Neural progenitor cell (in vitro differentiated cells): ENCODE measurements around the gene SPTAN1. TPM values are rescaled to one million over a fixed set of nuclear protein-coding genes. Genes with fewer than 3 reads are reported as not detected.
"Not testable (repeated sequence)": the region's sequence is repeated elsewhere in the genome, so short reads cannot be mapped to it uniquely, and the experiment has no call there.

Source experiments
- DNase-seq: peaks from one replicate; pipeline ENCODE4 v3.0.0-alpha.2; 2016; ENCODE audit warnings: low spot score
- H2AFZ ChIP-seq: fragments of 200-600 bp; sonication (generic); replicated peaks from 2 replicates; pipeline ENCODE4 v1.6.1; 2016; ENCODE audit warnings: antibody characterized with exemption
- H3F3A ChIP-seq: fragments of 200-600 bp; sonication (generic); 2 replicates; pipeline ENCODE4 v1.6.1; 2016; ENCODE audit warnings: antibody characterized with exemption, low read depth
- H3K27ac ChIP-seq: fragments of 200-600 bp; sonication (generic); 2 replicates; pipeline ENCODE4 v1.5.1; 2016; ENCODE audit warnings: mild to moderate bottlenecking
- H3K27me3 ChIP-seq: fragments of 200-600 bp; sonication (generic); 2 replicates; pipeline ENCODE4 v1.6.1; 2016; ENCODE audit warnings: mild to moderate bottlenecking, moderate library complexity
- H3K36me3 ChIP-seq: fragments of 200-600 bp; sonication (generic); 2 replicates; pipeline ENCODE4 v1.5.1; 2016
- H3K4me1 ChIP-seq: fragments of 200-600 bp; sonication (generic); 2 replicates; pipeline ENCODE4 v1.6.1; 2016; ENCODE audit warnings: mixed run types
- H3K4me2 ChIP-seq: fragments of 200-600 bp; sonication (generic); 2 replicates; pipeline ENCODE4 v1.6.1; 2016
- H3K4me3 ChIP-seq: fragments of 200-600 bp; sonication (generic); 2 replicates; pipeline ENCODE4 v1.5.1; 2016
- H3K79me2 ChIP-seq: fragments of 200-600 bp; sonication (generic); 2 replicates; pipeline ENCODE4 v1.6.1; 2016; ENCODE audit warnings: low read depth
- H3K9ac ChIP-seq: fragments of 200-600 bp; sonication (generic); 2 replicates; pipeline ENCODE4 v1.6.1; 2016
- H3K9me3 ChIP-seq: fragments of 200-600 bp; sonication (generic); 2 replicates; pipeline ENCODE4 v1.5.1; 2016; ENCODE audit warnings: low read depth
- H4K20me1 ChIP-seq: fragments of 200-600 bp; sonication (generic); 2 replicates; pipeline ENCODE4 v1.6.1; 2016; ENCODE audit warnings: low read depth
- H3K27ac Mint-ChIP-seq: 3 replicates; pipeline ENCODE4 v1.8.0; 2021; ENCODE audit warnings: mixed read lengths
- H3K27me3 Mint-ChIP-seq: 2 replicates; pipeline ENCODE4 v1.8.0; 2022; ENCODE audit warnings: low read depth, mild to moderate bottlenecking, inconsistent platforms, moderate library complexity, mixed read lengths; ENCODE audit not compliant: insufficient read depth
- H3K36me3 Mint-ChIP-seq: 3 replicates; pipeline ENCODE4 v1.8.0; 2021; ENCODE audit warnings: mixed read lengths
- H3K4me1 Mint-ChIP-seq: 3 replicates; pipeline ENCODE4 v1.8.0; 2021; ENCODE audit warnings: mixed read lengths
- H3K4me3 Mint-ChIP-seq: 3 replicates; pipeline ENCODE4 v1.8.0; 2021; ENCODE audit warnings: mild to moderate bottlenecking, moderate library complexity, mixed read lengths
- H3K9me3 Mint-ChIP-seq: 3 replicates; pipeline ENCODE4 v1.8.0; 2020; ENCODE audit warnings: mixed read lengths
- CTCF ChIP-seq: fragments of 200-600 bp; sonication (generic); IDR thresholded peaks from 2 replicates; pipeline ENCODE4 v1.5.1; 2017; ENCODE audit warnings: antibody characterized with exemption, mild to moderate bottlenecking
- EZH2 ChIP-seq: fragments of 200-600 bp; sonication (generic); IDR thresholded peaks from 2 replicates; pipeline ENCODE4 v1.6.1; 2017; ENCODE audit warnings: antibody characterized with exemption, mild to moderate bottlenecking, moderate library complexity
- EZH2phosphoT487 ChIP-seq: fragments of 200-600 bp; sonication (generic); IDR thresholded peaks from 2 replicates; pipeline ENCODE4 v1.6.1; 2017; ENCODE audit warnings: antibody characterized with exemption
- total RNA-seq: library from RNA; depleted of rRNA; stranded (reverse); fragments of >200 nt; gene quantifications from 2 replicates; pipeline ENCODE4 v1.2.3, GENCODE V29; 2015; ENCODE audit warnings: low replicate concordance

Gene SPTAN1
- total RNA-seq, 1 donor from 2014 or later: 112 TPM

- Mint-ChIP-seq H3K27me3 (no peaks in the 10 kb centered on the region), H3K36me3 (peaks cover 6% of the 10 kb centered on the region), H3K27ac (peak within 1 kb of the TSS; percentile 63), H3K4me3 (peak within 1 kb of the TSS; percentile 100), H3K9me3 (no peaks in the 10 kb centered on the region), H3K4me1 (peaks cover 11% of the 10 kb centered on the region)
- peaks cover 10% of the 10 kb centered on the region for H4K20me1 ChIP-seq
- no peaks in the 10 kb centered on the region for H3K27me3 ChIP-seq
- peak within 1 kb of the TSS; percentile 95 for H2AFZ ChIP-seq
- H3K9me3 ChIP-seq: no peaks in the 10 kb centered on the region
- H3F3A ChIP-seq: peaks cover 8% of the 10 kb centered on the region
- no peak within 1 kb of the TSS for H3K27ac ChIP-seq
- H3K9ac ChIP-seq: peak within 1 kb of the TSS; percentile 39
- peaks cover 22% of the 10 kb centered on the region for H3K79me2 ChIP-seq
- H3K4me3 ChIP-seq: peak within 1 kb of the TSS; percentile 90
- H3K4me2 ChIP-seq: peak within 1 kb of the TSS; percentile 86
- H3K36me3 ChIP-seq: no peaks in the 10 kb centered on the region
- peaks cover 9% of the 10 kb centered on the region for H3K4me1 ChIP-seq
- peak; percentile 98 for DNase-seq
- no peak for TF ChIP-seq EZH2
- no peak for TF ChIP-seq CTCF
- TF ChIP-seq EZH2phosphoT487: no peak
Observed at GRCh38 chr9:128504485-128505413, 47.6 kb upstream of the SPTAN1 start, which contains the start of gene GLE1. GLE1 (plus strand) TSS chr9:128504719; CDS start chr9:128504806, 87 bp downstream.

- peak overlapping the region; percentile 63 for H3K27ac Mint-ChIP-seq
- Histone ChIP-seq H4K20me1 (peaks cover 10% of the 10 kb centered on the region), H3K79me2 (peaks cover 22% of the 10 kb centered on the region)
Observed at GRCh38 chr9:128505414-128505765, 47.0 kb upstream of the SPTAN1 start.

GRCh38 chr9:128505906-128506305, 46.5 kb upstream of the SPTAN1 start:
- H3K4me3 ChIP-seq: peak overlapping the region; percentile 90
- not testable (repeated sequence) for H3K27me3 ChIP-seq, H4K20me1 ChIP-seq, H3K27ac ChIP-seq, H3K27me3 Mint-ChIP-seq, H3K9me3 ChIP-seq, H3K27ac Mint-ChIP-seq, DNase-seq, H3F3A ChIP-seq, H2AFZ ChIP-seq, H3K9ac ChIP-seq, H3K36me3 Mint-ChIP-seq, H3K4me1 ChIP-seq, H3K9me3 Mint-ChIP-seq, H3K36me3 ChIP-seq
- H3K79me2 ChIP-seq: peaks cover 22% of the 10 kb centered on the region
- H3K4me2 ChIP-seq: peak overlapping the region; percentile 86
- Mint-ChIP-seq H3K4me3 (peak overlapping the region; percentile 100), H3K4me1 (peaks cover 11% of the 10 kb centered on the region)

More at GRCh38 chr9:128505414-128505765, 47.0 kb upstream of the SPTAN1 start:
- H3F3A ChIP-seq: peaks cover 8% of the 10 kb centered on the region
- H3K27me3 ChIP-seq: no peaks in the 10 kb centered on the region
- H3K36me3 Mint-ChIP-seq: peaks cover 2% of the 10 kb centered on the region
- H3K36me3 ChIP-seq: no peaks in the 10 kb centered on the region
- no peaks in the 10 kb centered on the region for H3K9me3 ChIP-seq
- TF ChIP-seq EZH2phosphoT487 (no peak), EZH2 (no peak), CTCF (no peak)
- H3K4me2 ChIP-seq: peak overlapping the region; percentile 86
- H3K4me1 ChIP-seq: peaks cover 9% of the 10 kb centered on the region
- H3K4me3 ChIP-seq: peak overlapping the region; percentile 90
- H3K9me3 Mint-ChIP-seq: no peaks in the 10 kb centered on the region
- H3K4me1 Mint-ChIP-seq: peaks cover 11% of the 10 kb centered on the region
- no peak overlapping the region for H3K27ac ChIP-seq
- no peak overlapping the region for H2AFZ ChIP-seq
- H3K27me3 Mint-ChIP-seq: no peaks in the 10 kb centered on the region
- DNase-seq: no peak
- peak overlapping the region; percentile 100 for H3K4me3 Mint-ChIP-seq
- H3K9ac ChIP-seq: peak overlapping the region; percentile 39

GRCh38 chr9:128512820-128513219, 39.6 kb upstream of the SPTAN1 start:
- Histone ChIP-seq H3K9ac (no peak overlapping the region), H4K20me1 (peaks cover 3% of the 10 kb centered on the region), H3K27ac (no peak overlapping the region), H3K79me2 (no peaks in the 10 kb centered on the region), H3K4me2 (no peak overlapping the region), H3K4me1 (no peaks in the 10 kb centered on the region), H3K27me3 (no peaks in the 10 kb centered on the region), H3K4me3 (no peak overlapping the region), H3K36me3 (no peaks in the 10 kb centered on the region), H2AFZ (no peak overlapping the region), H3K9me3 (no peaks in the 10 kb centered on the region), H3F3A (no peaks in the 10 kb centered on the region)
- TF ChIP-seq EZH2phosphoT487 (no peak), EZH2 (no peak), CTCF (no peak)
- peaks cover 21% of the 10 kb centered on the region for H3K36me3 Mint-ChIP-seq
- no peak overlapping the region for H3K4me3 Mint-ChIP-seq
- DNase-seq: no peak
- H3K27ac Mint-ChIP-seq: no peak overlapping the region
- H3K4me1 Mint-ChIP-seq: no peaks in the 10 kb centered on the region
- no peaks in the 10 kb centered on the region for H3K9me3 Mint-ChIP-seq
- no peaks in the 10 kb centered on the region for H3K27me3 Mint-ChIP-seq
